ENCODE results near the gene HILPDA. TPM values are rescaled to one million over a fixed set of nuclear protein-coding genes. Genes with fewer than 3 reads are reported as not detected.
"Not testable (repeated sequence)": the region's sequence is repeated elsewhere in the genome, so short reads cannot be mapped to it uniquely, and the experiment has no call there.

HILPDA gene
- polyA plus RNA-seq, 1 donor, result 25.5 TPM

GRCh38 chr7:128458956-128459355 is 3.3 kb downstream of the HILPDA start:
- DNase-seq, result no peak

GRCh38 chr7:128459394-128459878 is 3.8 kb downstream of the HILPDA start:
- DNase-seq, result peak; percentile 60

GRCh38 chr7:128462460-128462859 is 6.8 kb downstream of the HILPDA start:
- no peak for DNase-seq

DNA sequence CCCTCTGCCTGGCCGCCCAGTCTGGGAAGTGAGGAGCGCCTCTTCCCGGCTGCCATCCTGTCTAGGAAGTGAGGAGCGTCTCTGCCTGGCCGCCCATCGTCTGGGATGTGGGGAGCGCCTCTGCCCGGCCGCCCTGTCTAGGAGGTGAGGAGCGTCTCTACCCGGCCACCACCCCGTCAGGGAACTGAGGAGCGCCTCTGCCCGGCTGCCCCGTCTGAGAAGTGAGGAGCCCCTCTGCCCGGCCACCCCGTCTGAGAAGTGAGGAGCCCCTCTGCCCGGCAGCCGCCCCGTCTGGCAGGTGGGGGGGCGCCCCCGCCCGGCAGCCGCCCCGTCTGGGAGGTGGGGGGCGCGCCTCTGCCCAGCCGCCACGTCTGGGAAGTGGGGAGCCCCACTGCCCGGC is 7.7 kb downstream of the HILPDA start:
- not testable (repeated sequence) for DNase-seq

DNA sequence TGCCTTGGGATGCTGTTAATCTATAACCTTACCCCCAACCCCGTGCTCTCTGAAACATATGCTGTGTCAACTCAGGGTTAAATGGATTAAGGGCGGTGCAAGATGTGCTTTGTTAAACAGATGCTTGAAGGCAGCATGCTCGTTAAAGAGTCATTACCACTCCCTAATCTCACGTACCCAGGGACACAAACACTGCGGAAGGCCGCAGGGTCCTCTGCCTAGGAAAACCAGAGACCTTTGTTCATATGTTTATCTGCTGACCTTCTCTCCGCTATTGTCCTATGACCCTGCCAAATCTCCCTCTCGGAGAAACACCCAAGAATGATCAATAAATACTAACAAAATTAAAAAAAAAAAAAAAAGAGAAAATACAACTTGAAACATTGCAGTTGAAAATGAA is 8.3 kb downstream of the HILPDA start:
- not testable (repeated sequence) for DNase-seq

GRCh38 chr7:128466871-128467270 is 11.2 kb downstream of the HILPDA start:
- DNase-seq, result not testable (repeated sequence)

DNA sequence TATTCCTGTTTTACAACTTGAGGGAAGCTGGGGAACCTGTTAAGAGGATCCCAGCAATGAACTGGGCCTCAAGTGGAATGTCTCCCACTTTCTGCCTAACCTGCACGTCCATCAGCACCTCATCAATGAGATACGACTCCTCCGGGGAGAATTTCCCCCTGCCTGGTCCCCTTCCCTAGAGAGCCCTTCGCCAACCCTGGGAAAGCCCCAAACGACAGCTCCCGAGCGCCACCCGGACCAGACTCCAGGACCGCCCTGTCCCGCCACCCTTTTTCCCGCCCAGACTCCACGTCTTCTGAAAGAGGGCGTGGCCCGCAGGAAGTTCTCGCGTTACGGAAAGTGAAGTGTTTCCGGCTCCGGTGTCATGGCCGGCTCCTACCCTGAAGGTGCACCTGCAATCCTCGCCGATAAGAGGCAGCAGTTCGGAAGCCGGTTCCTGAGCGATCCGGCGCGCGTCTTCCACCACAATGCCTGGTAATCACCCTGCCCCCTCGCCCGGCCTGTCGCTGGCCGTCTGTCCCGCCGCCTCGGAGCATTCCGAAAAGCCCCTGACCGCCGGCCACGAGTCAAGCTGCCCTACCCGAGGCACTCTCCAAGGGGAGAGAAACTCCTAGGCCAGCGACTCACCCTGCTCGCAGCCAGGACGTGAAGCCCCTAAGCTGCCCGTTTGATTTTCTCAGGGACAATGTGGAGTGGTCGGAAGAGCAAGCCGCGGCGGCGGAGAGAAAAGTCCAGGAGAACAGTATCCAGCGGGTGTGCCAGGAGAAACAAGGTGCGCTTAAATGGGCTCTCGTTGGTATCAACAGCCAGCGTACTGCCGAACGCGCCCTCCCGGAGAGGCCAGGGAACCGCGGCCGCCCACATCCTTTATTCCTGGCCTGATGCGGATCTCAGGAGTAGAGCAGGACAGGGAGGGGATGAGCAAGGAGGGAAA is 21.0 kb downstream of the HILPDA start, which contains the start of gene METTL2B:
METTL2B (plus strand) TSS at position 347 of the 934 bp plus-strand sequence; CDS start at position 365, 18 bp downstream.
- DNase-seq, result peak; percentile 85

DNA sequence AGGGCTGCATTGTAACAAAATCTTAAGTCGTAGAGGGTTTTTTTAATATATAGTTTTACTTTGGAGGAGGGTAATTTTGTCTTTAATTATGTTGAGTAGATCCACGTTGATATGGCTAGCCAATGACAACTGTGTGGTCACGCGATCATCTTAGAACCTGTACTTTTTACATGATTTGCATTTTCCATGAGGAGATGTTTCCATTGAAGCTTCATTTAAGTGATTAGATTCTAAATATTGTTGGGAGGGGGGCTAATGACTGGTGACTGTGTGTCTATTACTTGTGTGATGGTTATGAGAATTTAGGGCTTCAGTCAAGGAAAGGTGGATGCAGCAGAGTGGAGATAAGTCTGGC is 21.6 kb downstream of the HILPDA start:
- DNase-seq, result not testable (repeated sequence)

DNA sequence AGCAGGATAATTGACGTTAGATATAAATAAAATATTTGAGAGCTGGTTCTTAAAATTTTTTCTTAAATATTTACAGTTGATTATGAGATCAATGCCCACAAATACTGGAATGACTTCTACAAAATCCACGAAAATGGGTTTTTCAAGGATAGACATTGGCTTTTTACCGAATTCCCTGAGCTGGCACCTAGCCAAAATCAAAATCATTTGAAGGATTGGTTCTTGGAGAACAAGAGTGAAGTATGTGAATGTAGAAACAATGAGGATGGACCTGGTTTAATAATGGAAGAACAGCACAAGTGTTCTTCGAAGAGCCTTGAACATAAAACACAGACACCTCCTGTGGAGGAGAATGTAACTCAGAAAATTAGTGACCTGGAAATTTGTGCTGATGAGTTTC is 23.4 kb downstream of the HILPDA start:
- not testable (repeated sequence) for DNase-seq

DNA sequence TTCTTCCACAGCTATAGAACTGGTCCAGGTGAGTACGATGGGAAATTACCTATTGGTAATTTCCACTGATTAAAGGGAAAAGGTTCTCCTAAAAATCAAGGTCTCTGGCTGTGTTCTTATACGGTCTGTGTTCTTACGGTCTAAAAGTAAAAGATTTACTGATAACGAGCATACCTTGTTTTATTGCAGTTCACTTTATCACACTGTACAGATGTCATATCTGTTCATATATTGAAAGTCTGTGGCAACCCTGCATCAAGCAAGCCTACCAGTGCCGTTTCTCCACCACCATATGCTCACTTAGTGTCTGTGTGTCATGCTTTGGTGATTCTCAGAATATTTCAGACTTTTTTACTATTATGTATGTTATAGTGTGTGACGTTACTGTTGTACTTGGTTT is 32.5 kb downstream of the HILPDA start:
- DNase-seq, result not testable (repeated sequence)

- no peak for DNase-seq
Observed at GRCh38 chr7:128497405-128497804, 41.7 kb downstream of the HILPDA start.

DNA sequence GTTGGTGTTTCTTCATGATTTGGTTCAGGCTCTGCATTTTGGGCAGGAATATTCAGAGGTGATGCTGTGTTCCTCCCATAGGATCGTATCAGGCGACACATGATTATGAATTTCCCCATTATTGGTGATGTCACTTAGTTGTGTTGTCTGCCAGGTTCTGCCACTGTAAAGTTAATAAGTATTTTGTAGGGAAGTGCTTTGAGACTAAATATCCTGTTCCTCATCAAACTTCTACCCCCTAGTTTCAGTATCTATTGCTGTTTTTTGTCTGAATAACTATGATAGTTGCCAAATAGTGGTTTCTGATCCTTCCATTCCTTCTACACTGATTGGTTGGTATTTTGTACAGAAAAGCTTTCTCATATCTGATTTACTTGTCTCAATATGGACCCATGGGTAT is 49.7 kb downstream of the HILPDA start:
- DNase-seq, result not testable (repeated sequence)

DNA sequence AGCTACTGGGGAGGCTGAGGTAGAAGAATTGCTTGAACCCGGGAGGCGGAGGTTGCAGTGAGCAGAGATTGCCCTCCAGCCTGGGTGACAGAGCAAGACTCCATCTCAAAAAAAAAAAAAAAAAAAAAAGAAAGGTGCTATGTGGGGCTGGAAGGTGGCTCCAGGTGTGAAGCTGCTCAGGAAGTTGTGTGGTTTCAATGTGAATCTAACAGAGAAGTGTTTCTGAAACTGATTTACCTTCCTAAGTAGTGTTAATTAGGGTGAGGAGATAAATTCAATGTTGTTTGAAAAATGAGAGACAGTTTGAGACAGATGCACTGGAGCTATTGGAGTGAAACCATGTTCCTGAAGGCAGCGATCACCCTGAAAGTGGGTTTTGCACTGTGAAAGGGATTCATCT is 51.1 kb downstream of the HILPDA start:
- DNase-seq, result not testable (repeated sequence)

- DNase-seq, result not testable (repeated sequence)
Observed at GRCh38 chr7:128507321-128507993, 51.8 kb downstream of the HILPDA start.

Other genes with a start within 250 kb of the HILPDA start
- gene LEP, start 214.6 kb upstream of the HILPDA start, polyA plus RNA-seq (ENCODE audit: insufficient read length), result 0.53 TPM
- 62.6 TPM for gene RBM28, start 112.0 kb upstream of the HILPDA start, polyA plus RNA-seq (ENCODE audit: insufficient read length)
- gene PRRT4, start 94.2 kb upstream of the HILPDA start, polyA plus RNA-seq (ENCODE audit: insufficient read length), result 0.81 TPM
- gene IMPDH1, start 45.9 kb upstream of the HILPDA start, polyA plus RNA-seq (ENCODE audit: insufficient read length), result 27.2 TPM
- 40.5 TPM for gene METTL2B, start 20.9 kb downstream of the HILPDA start, polyA plus RNA-seq (ENCODE audit: insufficient read length)
- 4.2 TPM for gene GARIN1A, start 216.4 kb downstream of the HILPDA start, polyA plus RNA-seq (ENCODE audit: insufficient read length)

Measured in left kidney (tissue), 2 donors.